NT2/D1 (cell line): ENCODE data around the gene FLYWCH1.

Experiments used
- DNase-seq: peaks from one replicate; pipeline ENCODE4 v3.0.0-alpha.2; 2011; ENCODE audit warnings: low read depth, low spot score
- H3K27me3 ChIP-seq: 2 replicates; pipeline ENCODE4 v1.6.0; 2011; ENCODE audit warnings: mild to moderate bottlenecking; ENCODE audit not compliant: insufficient read length, insufficient read depth
- H3K36me3 ChIP-seq: 2 replicates; pipeline ENCODE4 v1.6.1; 2011; ENCODE audit warnings: mild to moderate bottlenecking, low read length, mixed read lengths; ENCODE audit not compliant: insufficient read depth, insufficient read length
- H3K4me1 ChIP-seq: 2 replicates; pipeline ENCODE4 v1.5.1; 2011; ENCODE audit not compliant: insufficient read depth, insufficient read length
- H3K4me3 ChIP-seq: 2 replicates; pipeline ENCODE4 v1.5.1; 2011; ENCODE audit warnings: low read depth; ENCODE audit not compliant: insufficient read length
- H3K9ac ChIP-seq: 2 replicates; pipeline ENCODE4 v1.6.0; 2011; ENCODE audit warnings: low read depth; ENCODE audit not compliant: insufficient read length
- H3K9me3 ChIP-seq: 2 replicates; pipeline ENCODE4 v1.5.1; 2011; ENCODE audit warnings: mild to moderate bottlenecking, low read length; ENCODE audit not compliant: insufficient read depth
- SUZ12 ChIP-seq: IDR thresholded peaks from 2 replicates; pipeline ENCODE4 v1.6.1; 2011; ENCODE audit not compliant: insufficient read length, insufficient read depth; ENCODE audit errors: extremely low read depth
- YY1 ChIP-seq: IDR thresholded peaks from 2 replicates; pipeline ENCODE4 v1.6.1; 2011; ENCODE audit not compliant: insufficient read length, insufficient read depth
- ZNF274 ChIP-seq: IDR thresholded peaks from 2 replicates; pipeline ENCODE4 v1.6.1; 2011; ENCODE audit warnings: mild to moderate bottlenecking, low read depth, low read length

FLYWCH1 gene

GRCh38 chr16:2911638-2912329 lies at the start of gene FLYWCH1:
FLYWCH1 (plus strand) TSS chr16:2911931; CDS start chr16:2929686, 17,755 bp downstream.
- Histone ChIP-seq H3K27me3 (peaks cover 18% of the 10 kb centered on the region), H3K4me3 (peak within 1 kb of the TSS; percentile 78)

GRCh38 chr16:2865651-2866050 lies 46.1 kb upstream of the FLYWCH1 start:
- peaks cover 9% of the 10 kb centered on the region; the same call in 1 of the 2 replicates for H3K9me3 ChIP-seq
- H3K4me3 ChIP-seq: no peak overlapping the region
- DNase-seq: no peak
- no peak overlapping the region for H3K9ac ChIP-seq
- H3K36me3 ChIP-seq: no peaks in the 10 kb centered on the region
- no peak for TF ChIP-seq ZNF274
- TF ChIP-seq YY1: no peak
- TF ChIP-seq SUZ12: no peak
- H3K27me3 ChIP-seq: no peaks in the 10 kb centered on the region
- H3K4me1 ChIP-seq: no peaks in the 10 kb centered on the region

More at GRCh38 chr16:2911638-2912329, at the start of gene FLYWCH1:
- peak; percentile 99 for DNase-seq
- Histone ChIP-seq H3K4me1 (no peaks in the 10 kb centered on the region), H3K36me3 (peaks cover 19% of the 10 kb centered on the region), H3K9ac (peak within 1 kb of the TSS; percentile 66), H3K9me3 (no peaks in the 10 kb centered on the region)
- TF ChIP-seq ZNF274 (no peak), SUZ12 (no peak), YY1 (no peak)

GRCh38 chr16:2866431-2866830 lies 45.3 kb upstream of the FLYWCH1 start:
- no peaks in the 10 kb centered on the region for H3K27me3 ChIP-seq
- 0 out of 2 replicates have a peak, but pooled peaks cover under 1% of the 10 kb centered on the region for H3K9me3 ChIP-seq
- TF ChIP-seq YY1: no peak
- no peak for TF ChIP-seq ZNF274
- no peak for TF ChIP-seq SUZ12
- H3K4me3 ChIP-seq: no peak overlapping the region
- H3K4me1 ChIP-seq: no peaks in the 10 kb centered on the region
- no peak overlapping the region for H3K9ac ChIP-seq
- DNase-seq: no peak
- no peaks in the 10 kb centered on the region for H3K36me3 ChIP-seq

- Histone ChIP-seq H3K4me3 (peak overlapping the region; percentile 81), H3K9me3 (no peaks in the 10 kb centered on the region), H3K4me1 (no peaks in the 10 kb centered on the region), H3K36me3 (no peaks in the 10 kb centered on the region), H3K27me3 (no peaks in the 10 kb centered on the region), H3K9ac (peak overlapping the region; percentile 95)
- TF ChIP-seq ZNF274 (no peak), SUZ12 (no peak), YY1 (no peak)
- DNase-seq: no peak
Observed at GRCh38 chr16:2867661-2867986, 44.1 kb upstream of the FLYWCH1 start.

- H3K27me3 ChIP-seq: no peaks in the 10 kb centered on the region
- H3K36me3 ChIP-seq: no peaks in the 10 kb centered on the region
- peak overlapping the region; percentile 81 for H3K4me3 ChIP-seq
- TF ChIP-seq SUZ12: no peak
- peak; percentile 90 for TF ChIP-seq YY1
- TF ChIP-seq ZNF274: no peak
- H3K9ac ChIP-seq: peak overlapping the region; percentile 95
- no peaks in the 10 kb centered on the region for H3K9me3 ChIP-seq
- no peaks in the 10 kb centered on the region for H3K4me1 ChIP-seq
- DNase-seq: peak; percentile 91
Observed at GRCh38 chr16:2867987-2868789, 43.5 kb upstream of the FLYWCH1 start.

GRCh38 chr16:2871926-2872325 lies 39.8 kb upstream of the FLYWCH1 start:
- Histone ChIP-seq H3K36me3 (no peaks in the 10 kb centered on the region), H3K4me3 (no peak overlapping the region), H3K27me3 (no peaks in the 10 kb centered on the region), H3K4me1 (no peaks in the 10 kb centered on the region), H3K9me3 (no peaks in the 10 kb centered on the region), H3K9ac (no peak overlapping the region)
- no peak for TF ChIP-seq SUZ12
- TF ChIP-seq ZNF274: no peak
- no peak for TF ChIP-seq YY1
- DNase-seq: no peak
